Endothelial cell of hepatic sinusoid (primary cell): ENCODE results near the gene MICU2.

ENCODE experiments used
- in situ Hi-C: cut with HindIII; loops from 2 replicates; pipeline ENCODE4 v1.10.0; 2017; ENCODE audit warnings: low sequenced_read_pairs

Gene MICU2

GRCh38 chr13:21504379-21504778 lies 99.6 kb downstream of the MICU2 start:
- in situ Hi-C loops: no loop called here

- in situ Hi-C loops: no loop called here
Observed at GRCh38 chr13:21501686-21502085, 102.3 kb downstream of the MICU2 start.

GRCh38 chr13:21486322-21486721 lies 117.6 kb downstream of the MICU2 start:
- in situ Hi-C loops: no loop called here

- in situ Hi-C loops: no loop called here
Observed at GRCh38 chr13:21483748-21484147, 120.2 kb downstream of the MICU2 start.

DNA sequence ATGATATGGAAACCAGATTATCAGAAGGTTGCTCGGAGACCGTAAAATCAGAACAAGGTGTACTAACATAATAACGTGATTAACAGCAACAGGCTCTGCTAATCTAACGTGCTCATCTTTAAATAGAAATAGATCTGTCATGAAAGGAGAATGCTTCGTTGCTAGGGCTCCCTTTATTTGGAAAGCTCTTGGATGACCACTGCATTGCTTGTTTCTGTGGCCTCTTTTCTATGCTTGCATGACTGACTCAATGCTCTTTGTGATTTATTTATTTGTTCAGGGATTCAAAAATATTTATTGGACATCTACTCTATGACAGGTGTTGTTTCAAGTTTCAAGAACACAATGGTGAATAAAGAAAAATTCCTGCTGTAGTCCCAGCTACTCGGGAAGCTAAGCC lies 122.6 kb downstream of the MICU2 start:
- in situ Hi-C loops: no loop called here

DNA sequence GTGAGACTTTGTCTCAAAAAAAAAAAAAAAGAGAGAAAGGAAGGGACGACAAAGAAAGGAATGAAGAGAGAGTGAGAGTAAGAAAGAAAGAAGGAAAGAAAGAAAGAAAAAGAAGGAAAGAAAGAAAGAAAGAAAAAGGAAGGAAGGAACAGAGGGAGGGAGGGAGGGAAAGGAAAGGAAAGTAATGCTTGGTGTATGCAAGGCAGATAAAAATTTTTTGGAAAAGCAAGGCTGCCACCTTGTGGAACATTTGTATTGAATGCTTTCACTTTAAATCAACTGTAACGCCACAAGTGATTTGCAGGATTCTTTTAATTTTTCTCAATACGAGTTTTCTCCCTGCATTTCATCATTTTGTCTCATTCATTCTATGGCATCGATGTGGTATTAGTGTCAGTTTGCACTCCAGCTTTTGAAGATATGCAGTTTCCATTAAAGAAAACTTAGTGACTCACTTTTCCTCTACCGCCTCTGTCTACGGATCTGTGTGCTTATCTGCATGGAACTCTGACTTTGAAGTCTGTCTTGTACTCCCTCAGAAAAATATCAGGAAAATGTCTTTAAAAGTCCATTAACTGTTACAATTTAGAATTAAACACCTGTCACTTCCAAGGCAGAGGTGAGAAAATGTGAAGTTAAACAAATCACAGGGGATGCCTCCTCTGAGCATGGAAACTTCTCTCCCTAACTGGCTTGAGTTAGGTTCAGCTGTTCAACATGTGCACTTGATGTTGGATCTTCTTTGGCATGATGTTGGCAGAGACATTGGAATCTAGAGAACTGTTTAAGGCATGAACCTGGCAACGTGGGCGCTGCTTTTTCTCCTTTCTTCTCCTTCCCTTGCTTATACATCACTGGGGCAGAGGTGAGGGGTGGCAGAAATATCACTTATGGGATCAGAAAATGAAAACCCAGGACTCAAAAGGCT lies 124.8 kb downstream of the MICU2 start:
- in situ Hi-C loops: no loop called here

DNA sequence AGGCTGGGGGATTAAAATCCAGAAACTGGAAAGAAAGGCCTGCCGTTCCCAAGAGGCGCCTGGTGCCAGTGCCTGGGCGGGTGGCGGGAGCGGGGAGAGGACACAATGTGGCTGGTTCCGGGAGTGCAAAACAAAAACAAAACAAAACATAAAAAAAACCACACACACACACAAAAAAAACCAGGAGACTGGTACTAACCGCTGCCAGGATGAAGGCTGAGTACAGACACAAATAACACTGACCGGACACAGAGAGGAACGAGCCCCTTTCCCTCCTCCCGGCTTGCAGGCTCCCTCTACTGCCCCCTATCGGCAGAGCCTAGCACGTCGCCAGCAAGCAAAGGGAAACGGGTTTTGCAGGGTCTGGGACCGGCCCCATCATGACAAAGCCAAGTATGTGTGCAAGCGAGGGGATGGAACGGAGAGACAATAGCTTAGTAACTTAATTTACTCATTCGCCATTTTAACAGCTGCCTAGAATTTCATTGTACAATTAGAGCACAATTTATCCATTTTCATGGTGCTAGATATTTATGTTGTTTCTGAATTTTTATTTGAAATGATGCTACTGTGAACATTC lies 127.0 kb downstream of the MICU2 start:
- in situ Hi-C loops: no loop called here

DNA sequence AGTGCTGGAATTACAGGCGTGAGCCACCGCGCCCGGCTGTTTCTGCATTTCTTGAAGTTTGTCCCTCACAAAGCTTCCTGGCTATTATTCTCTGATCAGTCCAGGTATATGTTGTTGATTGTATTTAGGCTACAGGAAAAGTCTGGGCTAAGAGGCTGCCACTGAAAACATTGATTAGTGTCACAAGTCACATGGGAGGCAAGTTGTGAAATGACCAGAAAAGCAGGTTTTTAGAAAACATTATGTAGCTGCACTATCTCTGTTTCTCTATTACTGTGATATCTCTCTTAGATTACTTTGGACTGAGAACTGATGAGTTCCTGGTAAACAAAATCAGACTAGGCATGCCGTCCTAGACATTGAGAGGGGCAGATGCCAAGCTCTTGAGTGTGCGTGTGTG lies 128.9 kb downstream of the MICU2 start:
- in situ Hi-C loops: no loop called here

GRCh38 chr13:21470785-21471184 lies 133.2 kb downstream of the MICU2 start:
- in situ Hi-C loops: no loop called here

GRCh38 chr13:21466527-21466926 lies 137.4 kb downstream of the MICU2 start:
- in situ Hi-C loops: no loop called here

GRCh38 chr13:21465710-21466160 lies 138.2 kb downstream of the MICU2 start:
- in situ Hi-C loops: no loop called here

DNA sequence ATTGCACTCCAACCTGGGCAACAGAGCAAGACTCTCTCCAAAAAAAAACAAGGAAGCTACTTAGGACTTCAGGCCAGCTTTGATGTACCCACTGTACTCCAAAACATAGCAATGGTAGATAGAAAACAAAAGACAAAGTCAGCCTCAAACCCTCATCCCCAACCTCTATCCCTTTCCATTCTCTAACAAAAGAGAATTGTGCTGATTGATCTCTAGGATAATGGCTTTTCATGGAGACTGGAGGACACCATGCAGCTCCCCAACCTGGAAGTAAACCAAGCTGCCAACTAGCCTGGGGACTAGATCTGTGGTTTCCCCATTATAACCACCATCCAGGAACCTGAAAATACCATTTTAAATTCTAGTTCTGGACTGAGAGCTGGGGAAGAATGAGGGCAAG lies 140.5 kb downstream of the MICU2 start:
- in situ Hi-C loops: no loop called here

GRCh38 chr13:21461131-21461530 lies 142.8 kb downstream of the MICU2 start:
- in situ Hi-C loops: no loop called here

- in situ Hi-C loops: no loop called here
Observed at GRCh38 chr13:21458813-21459701, 144.9 kb downstream of the MICU2 start, which contains the start of gene ZDHHC20. Gene ZDHHC20, minus strand, starts transcription at chr13:21459303. Its CDS starts 132 bp downstream, at chr13:21459171.

GRCh38 chr13:21458451-21458812 lies 145.5 kb downstream of the MICU2 start:
- in situ Hi-C loops: no loop called here

GRCh38 chr13:21453387-21454081 lies 150.4 kb downstream of the MICU2 start:
- in situ Hi-C loops: no loop called here

GRCh38 chr13:21450936-21451335 lies 153.0 kb downstream of the MICU2 start:
- in situ Hi-C loops: no loop called here

GRCh38 chr13:21446656-21447055 lies 157.3 kb downstream of the MICU2 start:
- in situ Hi-C loops: no loop called here

- in situ Hi-C loops: no loop called here
Observed at GRCh38 chr13:21445759-21446158, 158.2 kb downstream of the MICU2 start.

DNA sequence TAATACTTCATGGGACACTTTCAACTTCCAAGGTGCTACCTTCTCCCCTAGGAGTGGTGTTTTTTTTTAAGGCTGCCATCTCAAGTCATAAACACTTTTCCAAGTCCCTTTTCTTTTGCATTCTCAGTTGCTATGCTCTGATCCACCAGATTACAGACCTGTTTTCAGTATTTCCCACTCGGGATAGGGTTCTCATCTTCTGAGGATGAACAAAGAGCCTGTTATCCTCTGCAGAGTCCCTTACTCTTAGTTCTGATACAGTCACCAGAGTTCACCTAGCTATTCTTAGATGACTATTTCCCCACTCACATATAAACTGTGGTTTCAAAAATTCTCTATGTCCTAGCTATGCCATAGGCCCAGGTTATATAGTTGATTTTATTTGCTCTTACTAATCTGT lies 160.8 kb downstream of the MICU2 start:
- in situ Hi-C loops: no loop called here
